Activated T-helper 1 cell treated with anti-CD3 and anti-CD28 coated beads, Interleukin-2, amount 50 U/mL, for 16 hours (primary cell): Measurements from ENCODE around the gene PSMD2.

Experiments
- DNase-seq, 2 donors: peaks; one replicate each; pipeline ENCODE4 v3.0.0-alpha.2; 2020; ENCODE audit warnings: low read depth in 1 of 2, low spot score in 1 of 2

The PSMD2 gene

DNA sequence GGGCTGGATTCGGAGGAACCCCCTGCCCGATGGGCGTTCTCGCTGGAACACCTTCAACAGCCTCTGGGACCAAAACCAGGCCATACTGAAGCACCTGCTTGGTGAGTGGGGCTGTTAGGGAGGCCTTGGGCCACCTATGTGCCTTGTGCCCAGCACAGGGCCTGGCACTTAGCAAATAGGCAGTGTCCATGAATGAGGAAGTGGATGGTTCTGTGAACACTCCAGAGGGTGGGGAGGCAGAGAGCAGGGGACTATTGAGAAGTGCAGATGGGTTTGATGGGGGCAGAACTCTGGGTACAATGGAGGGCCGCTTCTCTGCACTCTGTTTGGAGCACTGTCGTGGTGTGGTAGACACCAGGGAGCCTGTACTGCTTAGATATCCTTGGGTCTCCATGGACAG lies 21.7 kb upstream of the PSMD2 start:
- no peak for DNase-seq

DNA sequence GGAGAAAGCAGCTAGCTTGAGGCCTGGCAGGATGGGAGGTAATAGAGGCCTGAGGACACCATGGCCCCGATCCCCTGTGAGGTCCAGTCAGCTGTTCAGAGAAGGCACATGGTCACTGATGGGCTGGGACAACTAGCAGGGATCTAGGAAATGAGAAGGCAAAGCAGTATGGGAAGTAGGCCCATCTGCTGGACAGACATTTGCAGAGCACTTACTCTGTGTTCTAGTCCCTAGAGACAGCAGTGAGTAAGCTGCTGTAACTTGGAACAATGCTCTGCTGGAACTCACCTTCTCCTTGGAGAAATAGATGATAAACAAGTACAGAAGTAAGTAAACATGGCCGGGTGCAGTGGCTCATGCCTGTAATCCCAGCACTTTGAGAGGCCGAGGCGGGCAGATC lies 16.1 kb upstream of the PSMD2 start:
- no peak for DNase-seq

DNA sequence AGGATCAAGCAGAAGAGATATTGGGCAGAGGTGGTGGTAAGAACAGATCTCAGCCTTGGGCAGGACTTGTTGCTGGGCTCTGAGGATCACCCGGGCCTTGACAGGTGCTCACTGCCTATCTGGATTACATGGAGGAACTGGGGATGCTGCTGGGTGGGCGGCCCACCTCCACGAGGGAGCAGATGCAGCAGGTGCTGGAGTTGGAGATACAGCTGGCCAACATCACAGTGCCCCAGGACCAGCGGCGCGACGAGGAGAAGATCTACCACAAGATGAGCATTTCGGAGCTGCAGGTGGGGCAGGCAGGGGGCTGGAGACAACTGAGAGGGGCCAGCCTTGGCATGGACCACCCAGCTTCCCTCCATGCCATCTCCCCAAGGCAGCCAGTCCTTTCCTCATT lies 15.4 kb upstream of the PSMD2 start:
- DNase-seq, result no peak

DNA sequence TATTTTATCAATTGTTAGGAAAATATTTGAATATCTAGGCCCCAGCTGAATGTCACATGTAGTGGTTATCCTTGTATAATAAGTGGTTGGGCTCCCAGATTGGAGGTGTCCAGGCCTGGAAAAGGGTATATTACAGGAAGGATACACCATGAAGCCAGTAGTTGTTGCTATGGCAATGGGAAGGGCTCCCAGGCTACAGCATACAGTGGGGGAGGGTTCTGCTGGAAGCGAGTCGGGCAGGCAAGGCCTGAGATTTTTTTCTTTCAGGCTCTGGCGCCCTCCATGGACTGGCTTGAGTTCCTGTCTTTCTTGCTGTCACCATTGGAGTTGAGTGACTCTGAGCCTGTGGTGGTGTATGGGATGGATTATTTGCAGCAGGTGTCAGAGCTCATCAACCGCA lies 14.3 kb upstream of the PSMD2 start:
- no peak for DNase-seq

DNA sequence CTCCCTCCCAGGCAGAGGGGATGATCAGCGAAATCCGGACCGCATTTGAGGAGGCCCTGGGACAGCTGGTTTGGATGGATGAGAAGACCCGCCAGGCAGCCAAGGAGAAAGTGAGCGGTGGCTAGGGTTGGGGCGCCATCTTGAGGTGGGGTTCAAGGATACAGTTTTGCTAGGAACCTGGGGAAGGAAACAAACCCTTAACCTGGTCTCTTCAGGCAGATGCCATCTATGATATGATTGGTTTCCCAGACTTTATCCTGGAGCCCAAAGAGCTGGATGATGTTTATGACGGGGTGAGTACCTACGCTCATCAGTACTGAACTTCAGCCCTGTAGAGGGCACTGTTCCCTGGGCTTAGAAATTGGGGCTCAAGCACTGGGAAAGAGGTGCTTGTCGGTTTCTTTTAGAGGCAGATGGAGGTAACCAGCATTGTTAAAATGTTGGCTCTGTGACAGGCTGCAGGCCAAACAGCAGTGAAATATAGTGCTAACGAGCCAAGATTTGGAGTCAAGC lies 9.6 kb upstream of the PSMD2 start:
- peak; percentile 26 to 44 for DNase-seq

DNA sequence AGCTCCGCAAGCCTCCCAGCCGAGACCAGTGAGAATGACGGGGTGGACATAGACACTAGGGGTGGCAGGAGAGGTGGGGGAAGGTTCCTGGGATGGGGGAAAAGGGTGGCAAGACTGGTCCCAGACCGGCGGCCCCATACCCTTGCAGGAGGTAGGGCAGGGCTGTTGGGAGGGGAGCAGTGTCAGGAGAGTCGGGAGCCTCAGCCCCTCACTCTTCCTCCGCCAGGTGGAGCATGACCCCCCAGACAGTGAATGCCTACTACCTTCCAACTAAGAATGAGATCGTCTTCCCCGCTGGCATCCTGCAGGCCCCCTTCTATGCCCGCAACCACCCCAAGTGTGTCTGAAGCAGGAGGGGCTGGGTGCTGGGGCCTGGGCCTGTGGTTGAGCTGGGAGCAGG lies 8.7 kb upstream of the PSMD2 start:
- DNase-seq, result no peak

DNA sequence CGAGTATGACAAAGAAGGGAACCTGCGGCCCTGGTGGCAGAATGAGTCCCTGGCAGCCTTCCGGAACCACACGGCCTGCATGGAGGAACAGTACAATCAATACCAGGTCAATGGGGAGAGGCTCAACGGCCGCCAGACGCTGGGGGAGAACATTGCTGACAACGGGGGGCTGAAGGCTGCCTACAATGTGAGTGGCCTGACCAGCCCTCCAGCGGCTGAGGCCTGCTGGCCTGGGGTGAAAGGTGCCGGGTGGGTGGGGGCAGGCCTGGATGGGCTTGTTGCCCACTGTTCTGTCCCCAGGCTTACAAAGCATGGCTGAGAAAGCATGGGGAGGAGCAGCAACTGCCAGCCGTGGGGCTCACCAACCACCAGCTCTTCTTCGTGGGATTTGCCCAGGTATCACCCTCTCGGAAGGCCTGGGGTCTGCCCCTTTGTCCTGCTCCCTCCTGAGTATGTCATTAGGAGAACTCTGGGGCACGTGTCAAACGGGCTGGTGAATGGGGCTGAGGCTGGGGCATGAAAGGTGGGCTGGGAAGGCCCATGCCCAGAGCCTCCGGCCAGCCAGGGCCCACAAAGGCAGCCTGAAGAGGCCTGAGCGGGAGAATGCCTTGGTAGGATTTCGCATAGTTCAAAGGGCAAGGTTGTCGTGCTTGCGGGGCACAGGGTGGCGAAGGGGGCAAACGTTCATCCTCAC lies 7.8 kb upstream of the PSMD2 start:
- no peak for DNase-seq

DNA sequence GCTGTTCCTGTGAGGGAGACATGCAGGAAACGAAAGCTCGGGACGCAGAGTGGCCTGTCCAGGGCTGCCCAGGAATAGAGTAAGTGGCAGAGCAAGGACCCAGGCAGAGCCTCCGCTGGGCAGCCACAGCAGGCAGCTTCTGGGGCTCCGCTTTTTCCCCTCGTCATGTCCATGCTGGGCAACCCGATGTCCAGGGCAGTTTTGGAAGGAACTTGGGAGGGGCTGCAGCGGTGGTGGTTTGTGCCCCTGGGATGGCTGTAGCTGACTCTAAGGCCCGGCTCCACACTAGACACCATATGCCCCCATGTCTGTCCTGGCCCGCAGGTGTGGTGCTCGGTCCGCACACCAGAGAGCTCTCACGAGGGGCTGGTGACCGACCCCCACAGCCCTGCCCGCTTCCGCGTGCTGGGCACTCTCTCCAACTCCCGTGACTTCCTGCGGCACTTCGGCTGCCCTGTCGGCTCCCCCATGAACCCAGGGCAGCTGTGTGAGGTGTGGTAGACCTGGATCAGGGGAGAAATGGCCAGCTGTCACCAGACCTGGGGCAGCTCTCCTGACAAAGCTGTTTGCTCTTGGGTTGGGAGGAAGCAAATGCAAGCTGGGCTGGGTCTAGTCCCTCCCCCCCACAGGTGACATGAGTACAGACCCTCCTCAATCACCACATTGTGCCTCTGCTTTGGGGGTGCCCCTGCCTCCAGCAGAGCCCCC lies 7.1 kb upstream of the PSMD2 start:
- DNase-seq, result no peak

DNA sequence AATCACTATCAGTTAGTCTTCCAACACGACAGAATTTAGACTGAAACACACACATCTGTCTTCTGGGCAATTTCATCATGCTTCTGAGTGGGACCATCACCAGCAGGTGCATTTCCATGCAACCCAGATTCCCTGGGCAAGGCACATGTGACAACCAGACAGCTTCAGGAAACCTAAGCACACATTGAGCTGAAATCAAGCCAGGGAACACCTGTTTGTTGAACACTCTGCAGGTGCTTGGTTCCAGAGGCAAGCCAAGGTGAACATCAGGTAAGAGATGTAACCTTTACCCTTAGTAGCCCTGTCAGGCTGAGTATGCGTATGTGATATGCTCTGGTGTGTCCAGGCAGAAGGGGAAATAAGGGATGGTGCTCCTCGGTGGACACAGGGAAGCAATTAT lies 3.3 kb upstream of the PSMD2 start:
- DNase-seq, result no peak

DNA sequence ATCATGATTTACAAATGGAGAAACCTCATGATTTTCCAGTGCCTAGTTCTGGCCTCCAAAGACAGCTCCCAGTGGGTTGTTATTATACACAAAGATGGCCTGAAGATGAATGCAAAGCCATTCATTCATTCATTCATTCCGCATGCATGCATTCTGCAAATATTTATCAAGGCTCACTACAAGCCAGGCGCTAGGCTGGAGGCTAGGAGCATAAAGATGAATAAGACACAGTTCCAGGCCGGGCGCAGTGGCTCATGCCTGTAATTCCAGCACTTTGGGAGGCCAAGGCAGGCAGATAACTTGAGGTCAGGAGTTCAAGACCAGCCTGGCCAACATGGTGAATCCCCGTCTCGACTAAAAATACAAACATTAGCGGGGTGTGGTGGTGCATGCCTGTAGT lies 2.4 kb upstream of the PSMD2 start:
- no peak for DNase-seq

DNA sequence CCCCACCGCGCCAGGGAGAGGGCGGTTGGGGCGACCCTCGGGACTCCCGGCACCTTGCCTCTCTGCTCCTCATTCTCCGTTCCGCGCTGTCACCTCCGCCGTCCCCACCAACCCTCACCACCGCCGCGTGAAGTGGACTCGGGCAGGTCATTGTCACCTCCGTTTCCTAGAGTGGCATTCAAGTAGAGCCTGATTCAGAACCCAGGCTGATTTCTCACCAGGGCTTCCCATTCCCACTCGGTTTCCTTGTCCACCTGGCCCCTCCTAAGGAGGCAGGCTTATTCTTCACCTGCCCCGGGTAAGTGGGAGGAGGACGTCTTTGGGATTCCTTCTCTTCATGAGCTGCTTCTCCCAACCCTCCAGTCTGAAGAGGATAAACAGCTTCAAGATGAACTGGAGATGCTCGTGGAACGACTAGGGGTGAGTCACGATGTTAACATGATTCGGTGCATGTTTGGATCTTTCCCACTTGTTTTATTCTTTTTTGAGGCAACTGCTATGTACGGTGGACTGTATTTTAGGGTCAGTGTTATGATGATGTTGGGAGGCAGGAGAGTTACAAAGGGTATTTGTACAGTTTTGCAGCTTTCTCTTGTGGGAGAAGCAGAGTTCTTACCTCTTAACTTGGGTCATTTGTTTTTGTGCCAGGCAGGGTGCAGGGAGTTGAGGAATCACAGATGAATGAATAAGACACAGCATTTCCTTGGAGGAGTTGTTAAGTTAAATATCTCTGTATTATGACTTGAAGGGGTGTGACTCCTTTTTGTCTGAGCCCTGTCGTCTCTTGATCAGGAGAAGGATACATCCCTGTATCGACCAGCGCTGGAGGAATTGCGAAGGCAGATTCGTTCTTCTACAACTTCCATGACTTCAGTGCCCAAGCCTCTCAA lies 692 bp downstream of the PSMD2 start:
- no peak for DNase-seq

DNA sequence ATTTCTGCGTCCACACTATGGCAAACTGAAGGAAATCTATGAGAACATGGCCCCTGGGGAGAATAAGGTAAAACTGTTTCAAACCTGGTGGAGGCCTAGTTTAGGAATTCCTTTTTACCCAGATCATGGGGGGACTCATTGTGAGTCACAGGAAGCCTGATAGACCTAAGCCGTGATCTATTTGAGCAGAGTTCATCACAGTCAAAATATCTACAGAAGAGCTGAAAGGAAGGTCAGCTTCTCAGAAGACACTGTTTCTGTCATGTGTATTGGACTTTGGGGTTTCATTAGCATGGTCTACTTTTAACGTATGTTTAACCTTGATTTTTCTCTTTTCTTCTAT lies 1.3 kb downstream of the PSMD2 start:
- no peak for DNase-seq

DNA sequence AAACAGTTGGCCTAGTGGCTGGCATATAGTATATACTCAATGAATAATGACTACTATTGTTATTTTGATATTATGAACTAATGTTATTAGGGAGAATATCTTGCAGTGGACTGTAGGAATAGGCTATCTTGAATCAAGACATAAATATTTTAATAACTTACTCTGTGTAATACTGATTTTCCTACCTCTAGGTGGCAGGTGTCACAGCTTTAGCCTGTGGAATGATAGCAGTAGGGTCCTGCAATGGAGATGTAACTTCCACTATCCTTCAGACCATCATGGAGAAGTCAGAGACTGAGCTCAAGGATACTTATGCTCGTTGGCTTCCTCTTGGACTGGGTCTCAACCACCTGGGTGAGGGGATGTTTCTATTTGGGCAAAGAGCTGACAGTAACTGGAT lies 6.5 kb downstream of the PSMD2 start:
- no peak for DNase-seq

DNA sequence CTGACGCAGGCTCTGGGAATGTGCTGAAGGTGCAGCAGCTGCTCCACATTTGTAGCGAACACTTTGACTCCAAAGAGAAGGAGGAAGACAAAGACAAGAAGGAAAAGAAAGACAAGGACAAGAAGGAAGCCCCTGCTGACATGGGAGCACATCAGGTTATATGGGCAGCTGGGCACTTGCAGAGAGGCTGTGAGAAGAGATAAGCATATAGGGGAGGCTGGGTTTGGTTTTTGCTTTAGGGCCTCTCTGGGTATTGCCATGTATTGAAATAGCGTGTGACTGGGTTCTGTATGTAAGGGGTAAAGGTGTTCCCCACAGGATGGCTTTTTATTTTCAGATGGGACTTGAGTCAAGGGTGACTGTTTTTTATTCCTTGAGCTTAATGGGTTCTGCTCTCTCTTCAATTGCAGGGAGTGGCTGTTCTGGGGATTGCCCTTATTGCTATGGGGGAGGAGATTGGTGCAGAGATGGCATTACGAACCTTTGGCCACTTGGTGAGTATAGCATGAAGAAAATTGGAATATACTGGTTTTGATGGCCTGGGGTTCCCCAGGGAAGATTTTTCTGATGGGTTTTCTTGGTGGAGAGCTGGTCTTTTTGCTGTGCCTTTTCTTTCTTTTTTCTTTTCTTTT lies 7.4 kb downstream of the PSMD2 start:
- DNase-seq, result no peak

DNA sequence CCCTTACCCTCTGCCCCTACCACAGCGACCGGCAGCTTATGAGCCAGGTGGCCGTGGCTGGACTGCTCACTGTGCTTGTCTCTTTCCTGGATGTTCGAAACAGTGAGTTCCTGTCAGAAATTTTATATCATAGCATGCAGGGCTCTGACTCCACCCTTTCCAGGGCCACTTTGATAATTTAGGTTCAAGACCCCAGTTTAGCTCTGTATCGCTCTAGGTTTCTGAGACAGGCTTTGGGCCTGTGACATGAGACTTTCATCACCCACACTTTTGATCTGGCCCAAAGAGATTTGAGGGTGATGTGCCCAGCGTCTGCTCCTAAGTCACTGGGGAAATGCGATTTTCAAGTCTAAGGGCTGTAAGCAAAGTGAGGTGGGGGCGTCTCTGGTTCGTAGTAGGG lies 8.9 kb downstream of the PSMD2 start:
- no peak for DNase-seq

DNA sequence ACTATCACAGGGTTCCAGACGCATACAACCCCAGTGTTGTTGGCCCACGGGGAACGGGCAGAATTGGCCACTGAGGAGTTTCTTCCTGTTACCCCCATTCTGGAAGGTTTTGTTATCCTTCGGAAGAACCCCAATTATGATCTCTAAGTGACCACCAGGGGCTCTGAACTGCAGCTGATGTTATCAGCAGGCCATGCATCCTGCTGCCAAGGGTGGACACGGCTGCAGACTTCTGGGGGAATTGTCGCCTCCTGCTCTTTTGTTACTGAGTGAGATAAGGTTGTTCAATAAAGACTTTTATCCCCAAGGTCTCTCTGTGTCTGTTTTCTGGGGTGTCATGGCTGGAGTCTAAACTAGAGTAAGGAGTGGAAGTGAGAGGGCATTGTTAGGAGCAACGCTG lies 9.7 kb downstream of the PSMD2 start:
- no peak for DNase-seq

DNA sequence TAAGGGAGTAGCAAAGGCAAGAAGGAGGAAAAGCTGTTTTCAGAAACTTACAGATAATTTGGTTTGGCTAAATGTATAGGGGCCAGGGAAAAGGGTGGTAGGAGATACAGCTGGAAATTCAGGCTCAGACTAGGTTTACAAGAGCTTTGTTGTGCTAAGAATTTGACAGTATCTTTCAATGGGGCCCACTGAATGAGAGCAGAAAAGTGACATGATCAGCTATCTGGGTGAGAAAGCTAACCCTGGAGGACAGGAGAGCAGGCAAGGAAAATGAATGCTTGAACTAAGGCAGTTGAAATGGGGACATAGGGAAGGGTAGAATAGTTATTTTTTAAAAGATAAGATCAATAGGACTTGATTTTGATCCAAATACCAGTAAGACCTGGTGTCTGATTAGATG lies 12.6 kb downstream of the PSMD2 start:
- DNase-seq, result no peak

DNA sequence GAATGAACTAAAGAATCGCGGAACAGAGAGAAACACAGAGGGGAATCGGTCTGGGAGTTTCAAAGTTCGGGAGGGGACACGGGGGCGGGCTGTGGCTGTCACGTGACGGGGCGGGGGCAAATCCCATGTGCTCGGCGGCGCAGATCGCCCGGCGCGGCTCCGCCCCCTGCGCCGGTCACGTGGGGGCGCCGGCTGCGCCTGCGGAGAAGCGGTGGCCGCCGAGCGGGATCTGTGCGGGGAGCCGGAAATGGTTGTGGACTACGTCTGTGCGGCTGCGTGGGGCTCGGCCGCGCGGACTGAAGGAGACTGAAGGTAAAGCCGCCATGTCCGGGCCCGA lies 15.3 kb downstream of the PSMD2 start, which contains the start of gene EIF4G1:
TSS of gene EIF4G1 (plus strand) at position 244 of the 337 bp plus-strand sequence. CDS start 1,191 bp downstream, outside the sequence.
- peak; percentile 83 to 89 for DNase-seq

DNA sequence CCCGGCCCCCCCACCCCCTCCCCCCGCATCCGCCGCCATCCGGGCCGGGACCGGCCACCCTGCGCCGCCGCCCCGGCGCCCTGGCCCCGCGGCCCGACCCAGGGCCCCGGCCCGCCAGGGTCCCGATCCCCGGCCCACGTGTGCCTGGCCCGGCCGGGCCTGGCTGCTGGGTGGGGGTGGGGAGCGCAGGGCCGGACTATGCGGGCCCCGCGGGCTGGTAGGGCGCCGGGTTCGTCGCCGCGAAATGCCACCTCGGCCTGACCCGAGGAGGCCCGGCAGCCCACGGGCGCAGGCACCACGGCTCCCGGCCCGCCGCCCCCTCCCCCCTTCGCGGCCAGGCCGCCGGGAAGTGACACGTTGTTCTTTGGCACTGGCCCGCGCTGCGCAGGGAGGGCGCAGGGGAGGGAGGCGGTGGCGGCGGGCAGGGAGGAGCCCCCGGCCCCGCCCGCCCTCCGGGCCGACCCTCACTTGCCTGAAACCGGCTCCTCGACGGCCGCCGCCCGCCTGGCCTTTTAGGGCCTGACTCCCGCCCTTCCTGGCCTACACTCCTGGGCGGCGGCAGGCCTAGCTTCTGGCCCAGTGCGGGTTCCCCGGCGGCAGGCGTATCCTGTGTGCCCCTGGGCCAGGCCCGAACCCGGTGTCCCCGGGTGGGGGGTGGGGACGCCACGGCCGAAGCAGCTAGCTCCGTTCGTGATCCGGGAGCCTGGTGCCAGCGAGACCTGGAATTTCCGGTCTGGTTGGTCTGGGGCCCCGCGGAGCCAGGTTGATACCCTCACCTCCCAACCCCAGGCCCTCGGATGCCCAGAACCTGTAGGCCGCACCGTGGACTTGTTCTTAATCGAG lies 15.9 kb downstream of the PSMD2 start:
- peak; percentile 33 to 64 for DNase-seq

DNA sequence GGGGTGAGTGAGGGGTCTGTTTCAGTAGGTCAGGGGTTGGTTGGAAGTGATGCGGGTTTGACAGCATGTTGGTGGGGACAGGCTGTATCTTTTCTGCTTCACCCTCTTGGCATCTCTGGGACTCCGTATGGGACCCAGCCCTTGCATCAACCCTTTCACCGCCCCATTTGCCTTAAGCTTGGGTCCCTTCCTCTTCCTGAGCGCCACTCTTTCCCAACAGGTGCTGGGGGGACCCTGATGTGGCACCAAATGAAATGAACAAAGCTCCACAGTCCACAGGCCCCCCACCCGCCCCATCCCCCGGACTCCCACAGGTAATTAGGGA lies 16.5 kb downstream of the PSMD2 start:
- DNase-seq, result no peak
